Osteocyte (in vitro differentiated cells): ENCODE data around the gene SCYGR3. TPM values are rescaled to one million over a fixed set of nuclear protein-coding genes. Genes with fewer than 3 reads are reported as not detected.

Source experiments
- DNase-seq: peaks from one replicate; pipeline ENCODE4 v3.0.0; 2021; ENCODE audit warnings: mixed read lengths; ENCODE audit not compliant: unreplicated experiment; ENCODE audit errors: extremely low spot score
- H3K27ac Mint-ChIP-seq: one replicate; pipeline ENCODE4 v1.8.0; 2021; ENCODE audit warnings: mild to moderate bottlenecking, mixed read lengths; ENCODE audit not compliant: unreplicated experiment
- H3K27me3 Mint-ChIP-seq: one replicate; pipeline ENCODE4 v1.8.0; 2021; ENCODE audit warnings: mixed read lengths; ENCODE audit not compliant: unreplicated experiment
- H3K36me3 Mint-ChIP-seq: one replicate; pipeline ENCODE4 v1.8.0; 2021; ENCODE audit warnings: mixed read lengths; ENCODE audit not compliant: unreplicated experiment
- H3K4me1 Mint-ChIP-seq: one replicate; pipeline ENCODE4 v1.8.0; 2021; ENCODE audit warnings: mixed read lengths; ENCODE audit not compliant: unreplicated experiment
- H3K4me3 Mint-ChIP-seq: one replicate; pipeline ENCODE4 v1.8.0; 2021; ENCODE audit warnings: mild to moderate bottlenecking, moderate library complexity, mixed read lengths; ENCODE audit not compliant: unreplicated experiment
- H3K9me3 Mint-ChIP-seq: one replicate; pipeline ENCODE4 v1.8.0; 2021; ENCODE audit warnings: mixed read lengths; ENCODE audit not compliant: unreplicated experiment
- CTCF ChIP-seq: fragments of 200-600 bp; sonication (generic); IDR thresholded peaks from 2 replicates; pipeline ENCODE4 v1.5.0; 2021; ENCODE audit warnings: antibody characterized with exemption, mild to moderate bottlenecking, moderate library complexity
- long read RNA-seq: library from polyadenylated mRNA; unstranded; transcript quantifications from one replicate; pipeline ENCODE4 v2.0.0, GENCODE V29; 2021
- total RNA-seq: library from RNA; stranded (reverse); gene quantifications from 2 replicates; pipeline ENCODE4 v1.2.1, GENCODE V29; 2021

SCYGR3 gene
- total RNA-seq = not detected in 2 replicates
- long read RNA-seq = 0 reads

GRCh38 chr2:227614740-227615139 lies at the start of gene SCYGR3:
SCYGR3 (minus strand) TSS chr2:227614840; CDS start chr2:227614840, 0 bp downstream.
- Mint-ChIP-seq H3K27ac (no peak within 1 kb of the TSS), H3K9me3 (no peaks in the 10 kb centered on the region), H3K4me3 (no peak within 1 kb of the TSS), H3K36me3 (no peaks in the 10 kb centered on the region), H3K4me1 (peaks cover 4% of the 10 kb centered on the region), H3K27me3 (peaks cover 5% of the 10 kb centered on the region)
- no peak for DNase-seq
- no peak for TF ChIP-seq CTCF

- no peak overlapping the region for H3K27ac Mint-ChIP-seq
- no peak for TF ChIP-seq CTCF
- H3K9me3 Mint-ChIP-seq = no peaks in the 10 kb centered on the region
- no peak for DNase-seq
- no peak overlapping the region for H3K4me3 Mint-ChIP-seq
- no peaks in the 10 kb centered on the region for H3K36me3 Mint-ChIP-seq
- peaks cover 2% of the 10 kb centered on the region for H3K4me1 Mint-ChIP-seq
- H3K27me3 Mint-ChIP-seq = no peaks in the 10 kb centered on the region
Observed at GRCh38 chr2:227661827-227662226, 47.2 kb upstream of the SCYGR3 start.

GRCh38 chr2:227661025-227661649 lies 46.5 kb upstream of the SCYGR3 start:
- no peaks in the 10 kb centered on the region for H3K36me3 Mint-ChIP-seq
- H3K27me3 Mint-ChIP-seq = no peaks in the 10 kb centered on the region
- peaks cover 2% of the 10 kb centered on the region for H3K4me1 Mint-ChIP-seq
- no peaks in the 10 kb centered on the region for H3K9me3 Mint-ChIP-seq
- no peak overlapping the region for H3K4me3 Mint-ChIP-seq
- TF ChIP-seq CTCF = no peak
- DNase-seq = no peak
- H3K27ac Mint-ChIP-seq = no peak overlapping the region

- H3K27ac Mint-ChIP-seq = no peak overlapping the region
- DNase-seq = no peak
Observed at GRCh38 chr2:227657199-227657845, 42.7 kb upstream of the SCYGR3 start.

More at GRCh38 chr2:227657199-227657845, 42.7 kb upstream of the SCYGR3 start:
- no peak overlapping the region for H3K4me3 Mint-ChIP-seq
- H3K4me1 Mint-ChIP-seq = peaks cover 15% of the 10 kb centered on the region
- H3K9me3 Mint-ChIP-seq = no peaks in the 10 kb centered on the region
- H3K27me3 Mint-ChIP-seq = no peaks in the 10 kb centered on the region
- H3K36me3 Mint-ChIP-seq = no peaks in the 10 kb centered on the region
- no peak for TF ChIP-seq CTCF
